ENCODE measurements around the gene ANKRD50.

Gene ANKRD50

GRCh38 chr4:124703154-124703553, 9.4 kb downstream of the ANKRD50 start:
- Histone ChIP-seq H3K4me3 (ENCODE audit: low read length) (no peak overlapping the region), H3K9me3 (ENCODE audit: control insufficient read depth, low read depth, low read length) (no peaks in the 10 kb centered on the region), H3K27ac (ENCODE audit: low read length) (no peak overlapping the region), H3K27me3 (ENCODE audit: control insufficient read depth, insufficient read depth, low read length) (no peaks in the 10 kb centered on the region), H3K4me1 (ENCODE audit: control insufficient read depth, low read depth, low read length) (no peaks in the 10 kb centered on the region), H3K9ac (ENCODE audit: low read length) (no peak overlapping the region), H3K36me3 (ENCODE audit: control insufficient read depth, low read depth, low read length) (peaks cover 24% of the 10 kb centered on the region)

GRCh38 chr4:124697441-124697840, 15.1 kb downstream of the ANKRD50 start:
- Histone ChIP-seq H3K27me3 (ENCODE audit: control insufficient read depth, insufficient read depth, low read length) (no peaks in the 10 kb centered on the region), H3K27ac (ENCODE audit: low read length) (no peak overlapping the region), H3K36me3 (ENCODE audit: control insufficient read depth, low read depth, low read length) (peaks cover 13% of the 10 kb centered on the region), H3K4me3 (ENCODE audit: low read length) (no peak overlapping the region), H3K9ac (ENCODE audit: low read length) (no peak overlapping the region), H3K9me3 (ENCODE audit: control insufficient read depth, low read depth, low read length) (peaks cover 4% of the 10 kb centered on the region), H3K4me1 (ENCODE audit: control insufficient read depth, low read depth, low read length) (peaks cover 11% of the 10 kb centered on the region)

GRCh38 chr4:124696182-124696581, 16.4 kb downstream of the ANKRD50 start:
- no peak overlapping the region for H3K27ac ChIP-seq (ENCODE audit: low read length)
- no peak overlapping the region for H3K9ac ChIP-seq (ENCODE audit: low read length)
- peaks cover 13% of the 10 kb centered on the region for H3K36me3 ChIP-seq (ENCODE audit: control insufficient read depth, low read depth, low read length)
- H3K9me3 ChIP-seq (ENCODE audit: control insufficient read depth, low read depth, low read length): peaks cover 4% of the 10 kb centered on the region
- H3K27me3 ChIP-seq (ENCODE audit: control insufficient read depth, insufficient read depth, low read length): no peaks in the 10 kb centered on the region
- peaks cover 11% of the 10 kb centered on the region for H3K4me1 ChIP-seq (ENCODE audit: control insufficient read depth, low read depth, low read length)
- no peak overlapping the region for H3K4me3 ChIP-seq (ENCODE audit: low read length)

- Histone ChIP-seq H3K9ac (ENCODE audit: low read length) (no peak overlapping the region), H3K4me3 (ENCODE audit: low read length) (no peak overlapping the region), H3K4me1 (ENCODE audit: control insufficient read depth, low read depth, low read length) (peaks cover 11% of the 10 kb centered on the region), H3K9me3 (ENCODE audit: control insufficient read depth, low read depth, low read length) (peaks cover 4% of the 10 kb centered on the region), H3K36me3 (ENCODE audit: control insufficient read depth, low read depth, low read length) (peaks cover 5% of the 10 kb centered on the region), H3K27me3 (ENCODE audit: control insufficient read depth, insufficient read depth, low read length) (no peaks in the 10 kb centered on the region), H3K27ac (ENCODE audit: low read length) (no peak overlapping the region)
Measured at GRCh38 chr4:124694946-124695598, 17.5 kb downstream of the ANKRD50 start.

GRCh38 chr4:124694306-124694705, 18.2 kb downstream of the ANKRD50 start:
- peaks cover 5% of the 10 kb centered on the region for H3K36me3 ChIP-seq (ENCODE audit: control insufficient read depth, low read depth, low read length)
- H3K27me3 ChIP-seq (ENCODE audit: control insufficient read depth, insufficient read depth, low read length): no peaks in the 10 kb centered on the region
- no peak overlapping the region for H3K4me3 ChIP-seq (ENCODE audit: low read length)
- H3K9me3 ChIP-seq (ENCODE audit: control insufficient read depth, low read depth, low read length): peaks cover 4% of the 10 kb centered on the region
- H3K4me1 ChIP-seq (ENCODE audit: control insufficient read depth, low read depth, low read length): peaks cover 11% of the 10 kb centered on the region
- H3K9ac ChIP-seq (ENCODE audit: low read length): no peak overlapping the region
- H3K27ac ChIP-seq (ENCODE audit: low read length): no peak overlapping the region

GRCh38 chr4:124691801-124692200, 20.7 kb downstream of the ANKRD50 start:
- H3K9ac ChIP-seq (ENCODE audit: low read length): no peak overlapping the region
- peaks cover under 1% of the 10 kb centered on the region for H3K9me3 ChIP-seq (ENCODE audit: control insufficient read depth, low read depth, low read length)
- no peaks in the 10 kb centered on the region for H3K27me3 ChIP-seq (ENCODE audit: control insufficient read depth, insufficient read depth, low read length)
- H3K36me3 ChIP-seq (ENCODE audit: control insufficient read depth, low read depth, low read length): no peaks in the 10 kb centered on the region
- H3K27ac ChIP-seq (ENCODE audit: low read length): no peak overlapping the region
- H3K4me1 ChIP-seq (ENCODE audit: control insufficient read depth, low read depth, low read length): peaks cover 16% of the 10 kb centered on the region
- no peak overlapping the region for H3K4me3 ChIP-seq (ENCODE audit: low read length)

GRCh38 chr4:124686279-124686678, 26.3 kb downstream of the ANKRD50 start:
- Histone ChIP-seq H3K9me3 (ENCODE audit: control insufficient read depth, low read depth, low read length) (no peaks in the 10 kb centered on the region), H3K4me3 (ENCODE audit: low read length) (no peak overlapping the region), H3K27me3 (ENCODE audit: control insufficient read depth, insufficient read depth, low read length) (no peaks in the 10 kb centered on the region), H3K27ac (ENCODE audit: low read length) (no peak overlapping the region), H3K4me1 (ENCODE audit: control insufficient read depth, low read depth, low read length) (peaks cover 26% of the 10 kb centered on the region), H3K9ac (ENCODE audit: low read length) (no peak overlapping the region), H3K36me3 (ENCODE audit: control insufficient read depth, low read depth, low read length) (no peaks in the 10 kb centered on the region)

- no peaks in the 10 kb centered on the region for H3K9me3 ChIP-seq (ENCODE audit: control insufficient read depth, low read depth, low read length)
- H3K4me1 ChIP-seq (ENCODE audit: control insufficient read depth, low read depth, low read length): peaks cover 26% of the 10 kb centered on the region
- no peak overlapping the region for H3K4me3 ChIP-seq (ENCODE audit: low read length)
- no peak overlapping the region for H3K9ac ChIP-seq (ENCODE audit: low read length)
- H3K27me3 ChIP-seq (ENCODE audit: control insufficient read depth, insufficient read depth, low read length): no peaks in the 10 kb centered on the region
- H3K27ac ChIP-seq (ENCODE audit: low read length): no peak overlapping the region
- no peaks in the 10 kb centered on the region for H3K36me3 ChIP-seq (ENCODE audit: control insufficient read depth, low read depth, low read length)
Measured at GRCh38 chr4:124685851-124686250, 26.7 kb downstream of the ANKRD50 start.

GRCh38 chr4:124684301-124684700, 28.2 kb downstream of the ANKRD50 start:
- H3K27me3 ChIP-seq (ENCODE audit: control insufficient read depth, insufficient read depth, low read length): no peaks in the 10 kb centered on the region
- H3K4me3 ChIP-seq (ENCODE audit: low read length): no peak overlapping the region
- no peak overlapping the region for H3K9ac ChIP-seq (ENCODE audit: low read length)
- H3K36me3 ChIP-seq (ENCODE audit: control insufficient read depth, low read depth, low read length): no peaks in the 10 kb centered on the region
- peaks cover 26% of the 10 kb centered on the region for H3K4me1 ChIP-seq (ENCODE audit: control insufficient read depth, low read depth, low read length)
- H3K27ac ChIP-seq (ENCODE audit: low read length): no peak overlapping the region
- H3K9me3 ChIP-seq (ENCODE audit: control insufficient read depth, low read depth, low read length): no peaks in the 10 kb centered on the region

GRCh38 chr4:124682384-124682783, 30.1 kb downstream of the ANKRD50 start:
- Histone ChIP-seq H3K27ac (ENCODE audit: low read length) (no peak overlapping the region), H3K4me1 (ENCODE audit: control insufficient read depth, low read depth, low read length) (peaks cover 26% of the 10 kb centered on the region), H3K9ac (ENCODE audit: low read length) (no peak overlapping the region), H3K27me3 (ENCODE audit: control insufficient read depth, insufficient read depth, low read length) (no peaks in the 10 kb centered on the region), H3K4me3 (ENCODE audit: low read length) (no peak overlapping the region), H3K9me3 (ENCODE audit: control insufficient read depth, low read depth, low read length) (no peaks in the 10 kb centered on the region), H3K36me3 (ENCODE audit: control insufficient read depth, low read depth, low read length) (peaks cover 9% of the 10 kb centered on the region)

GRCh38 chr4:124666496-124666895, 46.0 kb downstream of the ANKRD50 start:
- Histone ChIP-seq H3K9me3 (ENCODE audit: control insufficient read depth, low read depth, low read length) (no peaks in the 10 kb centered on the region), H3K36me3 (ENCODE audit: control insufficient read depth, low read depth, low read length) (peaks cover 40% of the 10 kb centered on the region), H3K27ac (ENCODE audit: low read length) (no peak overlapping the region), H3K4me3 (ENCODE audit: low read length) (no peak overlapping the region), H3K4me1 (ENCODE audit: control insufficient read depth, low read depth, low read length) (no peaks in the 10 kb centered on the region), H3K27me3 (ENCODE audit: control insufficient read depth, insufficient read depth, low read length) (no peaks in the 10 kb centered on the region), H3K9ac (ENCODE audit: low read length) (no peak overlapping the region)

- Histone ChIP-seq H3K4me1 (ENCODE audit: control insufficient read depth, low read depth, low read length) (no peaks in the 10 kb centered on the region), H3K27me3 (ENCODE audit: control insufficient read depth, insufficient read depth, low read length) (no peaks in the 10 kb centered on the region), H3K27ac (ENCODE audit: low read length) (no peak overlapping the region), H3K9ac (ENCODE audit: low read length) (no peak overlapping the region), H3K9me3 (ENCODE audit: control insufficient read depth, low read depth, low read length) (no peaks in the 10 kb centered on the region), H3K36me3 (ENCODE audit: control insufficient read depth, low read depth, low read length) (no peaks in the 10 kb centered on the region), H3K4me3 (ENCODE audit: low read length) (no peak overlapping the region)
Measured at GRCh38 chr4:124658795-124659194, 53.7 kb downstream of the ANKRD50 start.
